ENCODE data around the gene PHLDA3. TPM values are rescaled to one million over a fixed set of nuclear protein-coding genes. Genes with fewer than 3 reads are reported as not detected.

The PHLDA3 gene
- 1.5 and 2.0 TPM in 2 replicates for polyA plus RNA-seq

DNA sequence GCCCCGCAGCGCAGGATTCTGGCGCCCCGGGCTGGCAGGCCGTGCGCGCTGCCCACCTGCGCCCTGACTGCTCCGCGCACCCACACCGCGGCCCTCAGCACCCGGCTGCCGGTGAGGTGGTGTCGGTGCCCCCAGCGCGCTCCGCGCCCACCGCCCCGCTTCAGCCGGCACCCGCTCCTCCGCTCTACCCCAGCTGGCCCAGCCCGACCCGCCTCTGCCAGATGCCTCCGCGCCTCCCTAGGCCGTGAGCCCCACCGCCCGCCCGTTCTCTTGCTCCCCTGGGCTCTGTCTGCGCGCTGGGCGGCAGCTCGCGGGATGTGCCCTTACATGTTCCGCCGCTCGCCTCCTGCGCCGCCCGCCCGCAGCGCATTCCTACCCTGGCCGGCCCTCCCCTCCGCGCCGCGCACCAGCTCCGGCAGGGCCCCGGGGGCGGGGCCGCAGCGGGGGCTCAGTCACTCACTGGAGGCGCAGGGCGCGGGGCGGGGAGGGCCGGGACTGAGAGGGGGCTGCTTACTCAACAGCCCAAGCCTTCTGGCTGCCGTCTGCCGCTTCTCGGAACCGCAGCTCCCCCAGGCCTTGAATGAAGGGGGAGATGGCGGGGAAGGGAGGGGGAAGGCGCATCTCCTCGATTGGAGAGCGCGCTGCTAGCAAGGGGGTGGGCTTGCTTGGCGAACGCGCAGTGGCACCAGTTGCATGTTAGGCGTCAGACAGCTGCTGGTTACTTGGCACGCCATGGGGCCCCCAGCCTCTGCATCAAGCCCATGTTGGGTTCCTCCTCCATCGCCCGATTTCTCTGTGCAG lies at the start of gene PHLDA3:
Gene PHLDA3, minus strand, starts transcription at position 345 of the 801 bp plus-strand sequence. CDS start 402 bp downstream, outside the sequence.

GRCh38 chr1:201506557-201507359 lies 37.8 kb upstream of the PHLDA3 start, which contains the start of gene CSRP1:
Gene CSRP1, minus strand, starts transcription at chr1:201507123. Its CDS starts 10,820 bp downstream, at chr1:201496303.

Other genes starting within 250 kb of the PHLDA3 start
- gene PKP1, start 185.7 kb downstream of the PHLDA3 start, polyA plus RNA-seq = not detected in 2 replicates
- gene TNNT2, start 91.5 kb downstream of the PHLDA3 start, polyA plus RNA-seq = not detected in 2 replicates
- gene LAD1, start 69.9 kb downstream of the PHLDA3 start, polyA plus RNA-seq = not detected in 2 replicates
- gene TNNI1, start 47.5 kb downstream of the PHLDA3 start, polyA plus RNA-seq = not detected in 2 replicates
- gene CSRP1, start 37.9 kb upstream of the PHLDA3 start, polyA plus RNA-seq = 29.5 and 45.0 TPM in 2 replicates
- gene NAV1, start 69.9 kb upstream of the PHLDA3 start, polyA plus RNA-seq = 5.2 and 6.2 TPM in 2 replicates